HG03571 (cell line): Measurements from ENCODE around the gene ZNRD2.

Experiments
- ATAC-seq: cut with Tn5 transposase; IDR thresholded peaks from one replicate; pipeline ENCODE4 v1.9.1; 2021; ENCODE audit not compliant: unreplicated experiment

Gene ZNRD2

GRCh38 chr11:65607614-65608426, 37.5 kb downstream of the ZNRD2 start:
- no peak for ATAC-seq

- ATAC-seq: no peak
Observed at GRCh38 chr11:65609229-65609628, 39.0 kb downstream of the ZNRD2 start.

GRCh38 chr11:65609665-65610064, 39.4 kb downstream of the ZNRD2 start:
- no peak for ATAC-seq

GRCh38 chr11:65610404-65610803, 40.1 kb downstream of the ZNRD2 start:
- no peak for ATAC-seq

GRCh38 chr11:65611028-65611757, 40.9 kb downstream of the ZNRD2 start:
- no peak for ATAC-seq

GRCh38 chr11:65611758-65612603, 41.7 kb downstream of the ZNRD2 start:
- no peak for ATAC-seq

- no peak for ATAC-seq
Observed at GRCh38 chr11:65612691-65613090, 42.4 kb downstream of the ZNRD2 start.

- no peak for ATAC-seq
Observed at GRCh38 chr11:65613091-65613928, 43.0 kb downstream of the ZNRD2 start.

GRCh38 chr11:65615229-65615949, 45.1 kb downstream of the ZNRD2 start, which contains the start of gene PCNX3:
Gene PCNX3, plus strand, starts transcription at chr11:65615776. Its CDS starts 536 bp downstream, at chr11:65616312.
- peak; percentile 68 for ATAC-seq

GRCh38 chr11:65615950-65616574, 45.8 kb downstream of the ZNRD2 start:
- ATAC-seq: no peak

- no peak for ATAC-seq
Observed at GRCh38 chr11:65616575-65617001, 46.3 kb downstream of the ZNRD2 start.

- no peak for ATAC-seq
Observed at GRCh38 chr11:65617136-65617850, 47.0 kb downstream of the ZNRD2 start.

GRCh38 chr11:65617990-65618751, 47.9 kb downstream of the ZNRD2 start:
- ATAC-seq: no peak

GRCh38 chr11:65618763-65619162, 48.5 kb downstream of the ZNRD2 start:
- no peak for ATAC-seq

- no peak for ATAC-seq
Observed at GRCh38 chr11:65619281-65619928, 49.1 kb downstream of the ZNRD2 start.

GRCh38 chr11:65620666-65621065, 50.4 kb downstream of the ZNRD2 start:
- ATAC-seq: no peak

GRCh38 chr11:65621460-65621859, 51.2 kb downstream of the ZNRD2 start:
- ATAC-seq: no peak
